Prostate gland (tissue), 2 donors: ENCODE measurements around the gene CAMK2D.

Experiments used
- POLR2A ChIP-seq: fragments of 450-650 bp; IDR thresholded peaks from one replicate; pipeline ENCODE4 v1.6.1; 2016; ENCODE audit warnings: antibody characterized with exemption, mild to moderate bottlenecking
- TF ChIP-seq, protein P1 (sequence below), 4 experiments: fragments of 200-600 bp in 2 of 4; fragments of 450-650 bp in 2 of 4; sonication (generic) in 2 of 4; IDR thresholded peaks; 1 replicate in 3 of 4; 2 replicates in 1 of 4; pipeline ENCODE4 v1.5.1; 2016 to 2019; ENCODE audit warnings: antibody characterized with exemption in 4 of 4, mild to moderate bottlenecking in 2 of 4, moderate library complexity in 2 of 4

DNA sequence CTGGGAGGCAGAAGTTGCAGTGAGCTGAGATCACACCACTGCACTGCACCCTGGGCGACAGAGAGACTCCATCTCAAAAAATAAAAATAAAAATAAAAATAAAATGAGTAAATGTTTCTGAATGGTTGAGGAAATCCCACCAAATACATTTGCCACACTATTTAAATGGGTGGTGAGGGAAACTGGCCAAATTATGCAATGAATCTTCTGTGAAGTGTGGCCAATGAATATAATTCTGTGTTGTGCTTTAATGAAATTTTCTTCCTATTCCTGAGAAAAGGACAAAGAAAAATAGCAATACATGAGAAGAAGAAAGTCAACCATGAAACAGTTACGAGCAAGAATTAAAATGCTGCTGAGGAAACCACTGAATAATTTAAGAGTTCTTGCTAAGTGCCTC, 69.9 kb downstream of the CAMK2D start:
- TF ChIP-seq, protein P1, sequence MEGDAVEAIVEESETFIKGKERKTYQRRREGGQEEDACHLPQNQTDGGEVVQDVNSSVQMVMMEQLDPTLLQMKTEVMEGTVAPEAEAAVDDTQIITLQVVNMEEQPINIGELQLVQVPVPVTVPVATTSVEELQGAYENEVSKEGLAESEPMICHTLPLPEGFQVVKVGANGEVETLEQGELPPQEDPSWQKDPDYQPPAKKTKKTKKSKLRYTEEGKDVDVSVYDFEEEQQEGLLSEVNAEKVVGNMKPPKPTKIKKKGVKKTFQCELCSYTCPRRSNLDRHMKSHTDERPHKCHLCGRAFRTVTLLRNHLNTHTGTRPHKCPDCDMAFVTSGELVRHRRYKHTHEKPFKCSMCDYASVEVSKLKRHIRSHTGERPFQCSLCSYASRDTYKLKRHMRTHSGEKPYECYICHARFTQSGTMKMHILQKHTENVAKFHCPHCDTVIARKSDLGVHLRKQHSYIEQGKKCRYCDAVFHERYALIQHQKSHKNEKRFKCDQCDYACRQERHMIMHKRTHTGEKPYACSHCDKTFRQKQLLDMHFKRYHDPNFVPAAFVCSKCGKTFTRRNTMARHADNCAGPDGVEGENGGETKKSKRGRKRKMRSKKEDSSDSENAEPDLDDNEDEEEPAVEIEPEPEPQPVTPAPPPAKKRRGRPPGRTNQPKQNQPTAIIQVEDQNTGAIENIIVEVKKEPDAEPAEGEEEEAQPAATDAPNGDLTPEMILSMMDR (IDR thresholded peaks at IDR 0.05): no peak
- TF ChIP-seq POLR2A: no peak
